Stomach (tissue), 9 donors: ENCODE data around the gene CXCR2. TPM values are rescaled to one million over a fixed set of nuclear protein-coding genes. Genes with fewer than 3 reads are reported as not detected.

Experiments
- DNase-seq, 2 donors: peaks; one replicate each; pipeline versions ENCODE4 v3.0.0 to v3.0.0-alpha.2; 2013 to 2019
- H3K27ac ChIP-seq, 5 donors: fragments of 200-600 bp in 4 of 5; sonication (generic) in 4 of 5; one replicate each; pipeline ENCODE4 v1.5.1; 2013 to 2019; ENCODE audit warnings: mild to moderate bottlenecking in 1 of 5, moderate library complexity in 1 of 5
- H3K27me3 ChIP-seq, 3 donors: fragments of 200-600 bp; sonication (generic); one replicate each; pipeline ENCODE4 v1.5.1; 2017 to 2019; ENCODE audit warnings: mixed run types in 1 of 3
- H3K36me3 ChIP-seq, 4 donors: fragments of 200-600 bp; sonication (generic); 1 replicate in 3 of 4; 2 replicates in 1 of 4; pipeline ENCODE4 v1.5.1; 2016 to 2019
- H3K4me1 ChIP-seq, 4 donors: fragments of 200-600 bp; sonication (generic); one replicate each; pipeline ENCODE4 v1.5.1; 2016 to 2019
- H3K4me3 ChIP-seq, 4 donors: fragments of 200-600 bp; sonication (generic) in 3 of 4; one replicate each; pipeline ENCODE4 v1.5.1; 2016 to 2019; ENCODE audit warnings: mild to moderate bottlenecking in 1 of 4
- H3K9me3 ChIP-seq, 4 donors: fragments of 200-600 bp; sonication (generic); one replicate each; pipeline ENCODE4 v1.5.1; 2016 to 2019
- CTCF ChIP-seq, 7 experiments: fragments of 450-650 bp in 4 of 7; fragments of 200-600 bp in 3 of 7; sonication (generic) in 3 of 7; IDR thresholded peaks; one replicate each; pipeline ENCODE4 v1.5.1; 2016 to 2019; ENCODE audit warnings: antibody characterized with exemption in 7 of 7, control low read depth in 2 of 7, mild to moderate bottlenecking in 1 of 7
- EP300 ChIP-seq: sonication (generic); formaldehyde crosslinking; IDR thresholded peaks from one replicate; pipeline ENCODE4 v1.6.1; 2017; ENCODE audit warnings: antibody characterized with exemption
- POLR2A ChIP-seq, 4 donors: fragments of 450-650 bp; IDR thresholded peaks; one replicate each; pipeline ENCODE4 v1.6.1; 2016; ENCODE audit warnings: antibody characterized with exemption in 4 of 4, control low read depth in 2 of 4, mild to moderate bottlenecking in 1 of 4, moderate library complexity in 1 of 4
- POLR2AphosphoS5 ChIP-seq, 3 donors: sonication (generic); formaldehyde crosslinking; IDR thresholded peaks; one replicate each; pipeline ENCODE4 v1.6.1; 2016; ENCODE audit warnings: antibody characterized with exemption in 3 of 3
- WGBS, 5 donors: extraction: QIAGEN DNeasy Blood & Tissue Kit in 3 of 5; methylation state at CpG; one replicate each; pipeline versions ENCODE4 v1.1.5 to v1.1.7; 2013 to 2018; 5-methylcytosine and 5-hydroxymethylcytosine counted together
- intact Hi-C: fragments of 100-400 bp; cut with DNase I; formaldehyde crosslinking; loops from one replicate; pipeline ENCODE4 v1.15.1; 2023; ENCODE audit warnings: low total_unique reads
- polyA plus RNA-seq, 3 donors: library from polyadenylated mRNA; stranded (reverse); fragments of 200-250 nt; gene quantifications; one replicate each; pipeline ENCODE4 v1.2.3, GENCODE V29; 2013
- total RNA-seq, 5 donors: library from RNA; depleted of rRNA; stranded (reverse); fragments of >200 nt; gene quantifications; one replicate each; pipeline versions ENCODE4 v1.1.0 to v1.2.3, GENCODE V29; 2014 to 2016
- donor health status: healthy with polysubstance abuse.
- donor health status: Bipolar disorder and iron deficiency.
- donor health status: healthy.

The CXCR2 gene
- total and polyA plus RNA-seq, 8 donors: 0.37 to 2.3 (median 1.2) TPM; not detected in 3

- DNase-seq: no peak
- Histone ChIP-seq H3K9me3 (peaks cover 0 to 23% (median 19%) of the 10 kb centered on the region in 4 donors), H3K27me3 (peaks cover 0 to 32% (median 4%) of the 10 kb centered on the region in 3 donors), H3K27ac (no peak overlapping the region), H3K36me3 (no peaks in the 10 kb centered on the region), H3K4me3 (no peak overlapping the region), H3K4me1 (no peaks in the 10 kb centered on the region)
- TF ChIP-seq POLR2A (IDR thresholded peaks at IDR 0.05) (no peak), EP300 (no peak), POLR2AphosphoS5 (IDR thresholded peaks at IDR 0.05) (no peak), CTCF (IDR thresholded peaks at IDR 0.05) (no peak)
- intact Hi-C loops: no loop called here
- WGBS, 5 donors: 72 to 84% (median 79%) methylated on average over 4 of the region's 4 CpGs
These were observed 1.8 kb upstream of the CXCR2 start for GRCh38 chr2:218123986-218124385.

DNA sequence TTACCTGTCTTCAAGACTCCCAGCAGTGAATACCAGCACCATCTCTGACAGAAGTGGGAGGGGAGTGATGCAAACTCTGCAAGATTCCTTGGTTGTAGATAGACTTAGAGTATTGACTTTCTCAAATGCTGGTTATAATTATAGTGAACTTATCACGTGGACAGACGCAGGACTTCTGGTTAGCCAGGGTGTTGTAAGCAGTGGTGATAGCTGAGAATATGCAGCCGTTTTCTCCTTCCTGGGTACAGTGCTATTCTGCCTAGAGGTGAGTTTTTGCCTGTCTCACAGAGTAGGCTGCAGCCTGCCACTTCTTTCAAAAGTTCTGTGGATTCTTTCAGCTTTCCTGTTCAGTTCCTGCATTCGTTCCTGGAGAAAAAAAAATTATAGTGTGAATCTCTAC, 733 bp upstream of the CXCR2 start:
- DNase-seq: no peak
- intact Hi-C loops: no loop called here
- TF ChIP-seq CTCF (IDR thresholded peaks at IDR 0.05) (no peak), POLR2AphosphoS5 (IDR thresholded peaks at IDR 0.05) (no peak), POLR2A (IDR thresholded peaks at IDR 0.05) (no peak), EP300 (no peak)
- Histone ChIP-seq H3K4me1 (no peaks in the 10 kb centered on the region), H3K27me3 (peaks cover 0 to 37% (median 4%) of the 10 kb centered on the region in 3 donors), H3K4me3 (peak overlapping the region in 1 of 4 donors; percentile 32), H3K9me3 (peaks cover 0 to 23% (median 19%) of the 10 kb centered on the region in 4 donors), H3K27ac (no peak overlapping the region), H3K36me3 (no peaks in the 10 kb centered on the region)
- WGBS, 5 donors: 39 to 64% (median 43%) methylated on average over 4 of the region's 4 CpGs

- Histone ChIP-seq H3K36me3 (no peaks in the 10 kb centered on the region), H3K4me1 (no peaks in the 10 kb centered on the region), H3K27ac (peak overlapping the region in 1 of 5 donors; percentile 50), H3K4me3 (peak overlapping the region in 1 of 4 donors; percentile 23), H3K27me3 (peaks cover 0 to 37% (median 4%) of the 10 kb centered on the region in 3 donors), H3K9me3 (peaks cover 0 to 2% (median under 1%) of the 10 kb centered on the region in 4 donors)
- whole genome bisulfite sequencing, 5 donors: 77 to 88% (median 84%) methylated on average over 3 of the region's 3 CpGs
- no peak for TF ChIP-seq EP300
- no peak for TF ChIP-seq POLR2A (IDR thresholded peaks at IDR 0.05)
- no peak for DNase-seq
- intact Hi-C loops: no loop called here
These were observed 2.2 kb downstream of the CXCR2 start for GRCh38 chr2:218127929-218128455.

GRCh38 chr2:218128781-218129457, 3.1 kb downstream of the CXCR2 start:
- WGBS, 5 donors: 52 to 65% (median 58%) methylated on average over 6 of the region's 6 CpGs
- Histone ChIP-seq H3K9me3 (no peaks in the 10 kb centered on the region), H3K4me3 (peak overlapping the region in 1 of 4 donors; percentile 23), H3K27ac (peak overlapping the region in 1 of 5 donors; percentile 61), H3K27me3 (peaks cover 0 to 37% (median 4%) of the 10 kb centered on the region in 3 donors), H3K36me3 (no peaks in the 10 kb centered on the region), H3K4me1 (no peaks in the 10 kb centered on the region)
- intact Hi-C loops: no loop called here
- DNase-seq: no peak
- TF ChIP-seq POLR2A (IDR thresholded peaks at IDR 0.05) (no peak), POLR2AphosphoS5 (IDR thresholded peaks at IDR 0.05) (no peak), CTCF (IDR thresholded peaks at IDR 0.05) (no peak), EP300 (no peak)
